Liver (tissue), 9 donors: ENCODE measurements around the gene HHIPL1. TPM values are rescaled to one million over a fixed set of nuclear protein-coding genes. Genes with fewer than 3 reads are reported as not detected.

Experiments used
- DNase-seq: peaks from one replicate; pipeline ENCODE4 v3.0.0-alpha.2; 2017; ENCODE audit warnings: low spot score
- H3K27ac ChIP-seq, 2 donors: one replicate each; pipeline ENCODE4 v1.7.0; 2013; ENCODE audit warnings: inconsistent platforms in 2 of 2, low read length in 2 of 2, control low read depth in 1 of 2, low read depth in 1 of 2, mild to moderate bottlenecking in 1 of 2
- H3K27me3 ChIP-seq, 4 donors: one replicate each; pipeline versions ENCODE4 v1.6.1 to v1.7.0; 2013; ENCODE audit warnings: low read length in 3 of 4, inconsistent platforms in 1 of 4, mild to moderate bottlenecking in 1 of 4, moderate library complexity in 1 of 4; ENCODE audit not compliant: control insufficient read depth in 4 of 4, insufficient read depth in 4 of 4
- H3K36me3 ChIP-seq, 4 donors: one replicate each; pipeline versions ENCODE4 v1.6.1 to v1.7.0; 2013; ENCODE audit warnings: low read length in 3 of 4, mild to moderate bottlenecking in 3 of 4, low read depth in 1 of 4, moderate library complexity in 1 of 4; ENCODE audit not compliant: control insufficient read depth in 4 of 4, insufficient read depth in 3 of 4
- H3K4me1 ChIP-seq, 4 donors: one replicate each; pipeline versions ENCODE4 v1.6.1 to v1.7.0; 2013; ENCODE audit warnings: low read length in 3 of 4, mild to moderate bottlenecking in 3 of 4, moderate library complexity in 1 of 4; ENCODE audit not compliant: control insufficient read depth in 4 of 4, insufficient read depth in 4 of 4
- H3K4me3 ChIP-seq, 3 donors: one replicate each; pipeline versions ENCODE4 v1.6.1 to v1.7.0; 2013; ENCODE audit warnings: low read length in 3 of 3, control low read depth in 1 of 3, low read depth in 1 of 3, mild to moderate bottlenecking in 1 of 3
- H3K9ac ChIP-seq, 2 donors: one replicate each; pipeline ENCODE4 v1.7.0; 2013; ENCODE audit warnings: low read length in 2 of 2, mild to moderate bottlenecking in 2 of 2, moderate library complexity in 2 of 2, control low read depth in 1 of 2, low read depth in 1 of 2
- H3K9me3 ChIP-seq, 4 donors: one replicate each; pipeline versions ENCODE4 v1.6.1 to v1.7.0; 2013; ENCODE audit warnings: low read length in 3 of 4; ENCODE audit not compliant: control insufficient read depth in 4 of 4
- EGR1 ChIP-seq, 2 donors: IDR thresholded peaks; 2 replicates each; pipeline ENCODE4 v1.6.1; 2016 to 2018; ENCODE audit warnings: antibody characterized with exemption in 2 of 2, low read depth in 2 of 2
- FOXA1 ChIP-seq: IDR thresholded peaks from 2 replicates; pipeline ENCODE4 v1.6.1; 2016; ENCODE audit warnings: antibody characterized with exemption
- FOXA2 ChIP-seq: IDR thresholded peaks from 2 replicates; pipeline ENCODE4 v1.6.1; 2016; ENCODE audit warnings: antibody characterized with exemption
- GABPA ChIP-seq, 2 donors: IDR thresholded peaks in 1 of 2; conservative IDR thresholded peaks in 1 of 2; 2 replicates each; pipeline ENCODE4 v1.6.1; 2016; ENCODE audit warnings: antibody characterized with exemption in 2 of 2, mild to moderate bottlenecking in 1 of 2, moderate library complexity in 1 of 2
- HNF4A ChIP-seq, 2 donors: conservative IDR thresholded peaks; 2 replicates each; pipeline ENCODE4 v1.6.1; 2016; ENCODE audit warnings: antibody characterized with exemption in 2 of 2, mild to moderate bottlenecking in 2 of 2
- HNF4G ChIP-seq: IDR thresholded peaks from 2 replicates; pipeline ENCODE4 v1.6.1; 2016; ENCODE audit warnings: antibody characterized with exemption
- JUND ChIP-seq, 2 donors: IDR thresholded peaks; 2 replicates each; pipeline ENCODE4 v1.6.1; 2016; ENCODE audit warnings: antibody characterized with exemption in 2 of 2
- NR2F2 ChIP-seq: IDR thresholded peaks from 2 replicates; pipeline ENCODE4 v1.6.1; 2016; ENCODE audit warnings: antibody characterized with exemption
- RAD21 ChIP-seq, 2 donors: IDR thresholded peaks; 2 replicates each; pipeline ENCODE4 v1.6.1; 2016; ENCODE audit warnings: antibody characterized with exemption in 2 of 2, mild to moderate bottlenecking in 2 of 2
- RXRA ChIP-seq, 2 donors: IDR thresholded peaks; 2 replicates each; pipeline ENCODE4 v1.6.1; 2017 to 2018; ENCODE audit warnings: antibody characterized with exemption in 2 of 2, mild to moderate bottlenecking in 1 of 2
- SP1 ChIP-seq: IDR thresholded peaks from 2 replicates; pipeline ENCODE4 v1.6.1; 2018; ENCODE audit warnings: antibody characterized with exemption, mild to moderate bottlenecking
- TAF1 ChIP-seq: conservative IDR thresholded peaks from 2 replicates; pipeline ENCODE4 v1.6.1; 2016; ENCODE audit warnings: antibody characterized with exemption, mild to moderate bottlenecking
- YY1 ChIP-seq: IDR thresholded peaks from 2 replicates; pipeline ENCODE4 v1.6.1; 2016; ENCODE audit warnings: antibody characterized with exemption, mild to moderate bottlenecking
- WGBS: extraction: QIAGEN DNeasy Blood & Tissue Kit; methylation state at CpG from one replicate; pipeline ENCODE4 v1.1.7; 2013; 5-methylcytosine and 5-hydroxymethylcytosine counted together
- polyA plus RNA-seq, 2 donors: library from polyadenylated mRNA; stranded (reverse) in 1 of 2; unstranded in 1 of 2; fragments of 200-250 nt in 1 of 2; fragments of >200 nt in 1 of 2; fragmentation: Nextera tagmentation in 1 of 2; extraction: Ambion mirVana in 1 of 2; gene quantifications; one replicate each; pipeline versions ENCODE4 v1.2.1 to v1.2.3, GENCODE V29; 2013 to 2015
- total RNA-seq, 2 donors: library from RNA; depleted of rRNA; stranded (reverse); fragments of >200 nt; gene quantifications; one replicate each; pipeline ENCODE4 v1.2.3, GENCODE V29; 2014
- TF ChIP-seq, protein P1 (sequence below): fragments of 150-350 bp; IDR thresholded peaks from 2 replicates; pipeline ENCODE4 v1.5.1; 2017; ENCODE audit warnings: improper control_type of control experiment, low read depth, low read length; ENCODE audit not compliant: missing input control
- TF ChIP-seq, protein P2 (sequence below): IDR thresholded peaks from 2 replicates; pipeline ENCODE4 v1.6.1; 2016; ENCODE audit warnings: antibody characterized with exemption
- TF ChIP-seq, protein P3 (sequence below): IDR thresholded peaks from 2 replicates; pipeline ENCODE4 v1.6.1; 2016; ENCODE audit warnings: antibody characterized with exemption
- TF ChIP-seq, protein P4 (sequence below): IDR thresholded peaks from 2 replicates; pipeline ENCODE4 v1.6.1; 2016; ENCODE audit warnings: antibody characterized with exemption
- TF ChIP-seq, protein P5 (sequence below): IDR thresholded peaks from 2 replicates; pipeline ENCODE4 v1.6.1; 2016; ENCODE audit warnings: antibody characterized with exemption, mild to moderate bottlenecking
- donor health status: healthy.
- donor health status: healthy.
- donor health status: healthy.
- donor health status: healthy.
- donor health status: healthy.

The HHIPL1 gene
- 1 to 10 TPM; 1.0 to 1.7 TPM for total RNA-seq
- polyA plus RNA-seq, result under 1 TPM; 0.96 to 0.99 TPM

DNA sequence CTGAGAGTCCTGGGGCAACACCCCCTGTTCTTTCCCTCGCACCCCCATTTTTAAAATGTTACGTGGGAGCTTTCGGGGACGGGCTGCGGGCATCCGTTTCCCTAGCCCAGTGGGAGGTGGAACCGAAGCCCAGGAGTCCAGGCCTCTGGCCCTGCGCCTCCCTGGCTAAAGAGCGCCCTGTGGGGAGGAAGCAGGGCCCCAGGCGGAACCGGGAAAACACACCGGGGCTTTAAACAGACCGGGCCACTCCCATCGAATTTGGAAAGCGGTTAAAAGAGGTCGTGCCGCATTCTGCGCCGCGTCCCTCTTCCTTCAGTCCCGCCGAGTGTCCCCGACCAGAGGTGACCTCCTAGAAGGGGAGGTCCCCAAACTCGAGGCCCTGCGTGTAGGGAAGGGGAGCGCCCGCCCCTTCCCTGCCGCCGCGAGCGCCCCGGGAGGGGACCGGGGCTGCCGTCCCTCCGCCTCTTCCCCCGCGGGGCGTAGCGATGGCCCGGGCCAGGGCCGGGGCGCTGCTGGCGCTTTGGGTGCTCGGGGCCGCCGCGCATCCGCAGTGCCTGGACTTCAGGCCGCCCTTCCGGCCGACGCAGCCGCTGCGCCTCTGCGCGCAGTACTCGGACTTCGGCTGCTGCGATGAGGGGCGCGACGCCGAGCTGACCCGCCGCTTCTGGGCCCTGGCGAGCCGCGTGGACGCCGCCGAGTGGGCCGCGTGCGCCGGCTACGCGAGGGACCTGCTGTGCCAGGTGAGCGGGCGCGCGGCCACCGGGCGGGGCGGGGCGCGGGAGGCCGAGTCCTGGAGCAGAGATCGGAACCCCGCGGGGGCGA is at the start of gene HHIPL1:
HHIPL1 (plus strand) TSS at position 407 of the 822 bp plus-strand sequence; CDS start at position 486, 79 bp downstream.
- Histone ChIP-seq H3K9me3 (no peaks in the 10 kb centered on the region), H3K27ac (no peak within 1 kb of the TSS), H3K4me3 (peak within 1 kb of the TSS in 2 of 3 donors; percentile 12 to 55), H3K36me3 (no peaks in the 10 kb centered on the region), H3K27me3 (no peaks in the 10 kb centered on the region), H3K9ac (no peak within 1 kb of the TSS), H3K4me1 (peaks cover 2 to 12% (median 7%) of the 10 kb centered on the region in 4 donors)
- no peak for DNase-seq
- TF ChIP-seq JUND (IDR thresholded peaks at IDR 0.05) (no peak), RAD21 (IDR thresholded peaks at IDR 0.05) (no peak), GABPA (IDR thresholded peaks at IDR 0.05 in 1 of 2, conservative IDR thresholded peaks at IDR 0.05 in 1 of 2) (no peak), EGR1 (IDR thresholded peaks at IDR 0.05; ENCODE audit: low read depth in 2 of 2) (no peak), TAF1 (no peak), HNF4G (no peak), HNF4A (conservative IDR thresholded peaks at IDR 0.05) (no peak), SP1 (no peak), YY1 (no peak), FOXA2 (no peak), NR2F2 (no peak), RXRA (IDR thresholded peaks at IDR 0.05) (no peak), FOXA1 (no peak)
- TF ChIP-seq, protein P1, sequence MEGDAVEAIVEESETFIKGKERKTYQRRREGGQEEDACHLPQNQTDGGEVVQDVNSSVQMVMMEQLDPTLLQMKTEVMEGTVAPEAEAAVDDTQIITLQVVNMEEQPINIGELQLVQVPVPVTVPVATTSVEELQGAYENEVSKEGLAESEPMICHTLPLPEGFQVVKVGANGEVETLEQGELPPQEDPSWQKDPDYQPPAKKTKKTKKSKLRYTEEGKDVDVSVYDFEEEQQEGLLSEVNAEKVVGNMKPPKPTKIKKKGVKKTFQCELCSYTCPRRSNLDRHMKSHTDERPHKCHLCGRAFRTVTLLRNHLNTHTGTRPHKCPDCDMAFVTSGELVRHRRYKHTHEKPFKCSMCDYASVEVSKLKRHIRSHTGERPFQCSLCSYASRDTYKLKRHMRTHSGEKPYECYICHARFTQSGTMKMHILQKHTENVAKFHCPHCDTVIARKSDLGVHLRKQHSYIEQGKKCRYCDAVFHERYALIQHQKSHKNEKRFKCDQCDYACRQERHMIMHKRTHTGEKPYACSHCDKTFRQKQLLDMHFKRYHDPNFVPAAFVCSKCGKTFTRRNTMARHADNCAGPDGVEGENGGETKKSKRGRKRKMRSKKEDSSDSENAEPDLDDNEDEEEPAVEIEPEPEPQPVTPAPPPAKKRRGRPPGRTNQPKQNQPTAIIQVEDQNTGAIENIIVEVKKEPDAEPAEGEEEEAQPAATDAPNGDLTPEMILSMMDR, result no peak
- TF ChIP-seq, protein P2, sequence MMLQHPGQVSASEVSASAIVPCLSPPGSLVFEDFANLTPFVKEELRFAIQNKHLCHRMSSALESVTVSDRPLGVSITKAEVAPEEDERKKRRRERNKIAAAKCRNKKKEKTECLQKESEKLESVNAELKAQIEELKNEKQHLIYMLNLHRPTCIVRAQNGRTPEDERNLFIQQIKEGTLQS, result no peak
- TF ChIP-seq, protein P3, sequence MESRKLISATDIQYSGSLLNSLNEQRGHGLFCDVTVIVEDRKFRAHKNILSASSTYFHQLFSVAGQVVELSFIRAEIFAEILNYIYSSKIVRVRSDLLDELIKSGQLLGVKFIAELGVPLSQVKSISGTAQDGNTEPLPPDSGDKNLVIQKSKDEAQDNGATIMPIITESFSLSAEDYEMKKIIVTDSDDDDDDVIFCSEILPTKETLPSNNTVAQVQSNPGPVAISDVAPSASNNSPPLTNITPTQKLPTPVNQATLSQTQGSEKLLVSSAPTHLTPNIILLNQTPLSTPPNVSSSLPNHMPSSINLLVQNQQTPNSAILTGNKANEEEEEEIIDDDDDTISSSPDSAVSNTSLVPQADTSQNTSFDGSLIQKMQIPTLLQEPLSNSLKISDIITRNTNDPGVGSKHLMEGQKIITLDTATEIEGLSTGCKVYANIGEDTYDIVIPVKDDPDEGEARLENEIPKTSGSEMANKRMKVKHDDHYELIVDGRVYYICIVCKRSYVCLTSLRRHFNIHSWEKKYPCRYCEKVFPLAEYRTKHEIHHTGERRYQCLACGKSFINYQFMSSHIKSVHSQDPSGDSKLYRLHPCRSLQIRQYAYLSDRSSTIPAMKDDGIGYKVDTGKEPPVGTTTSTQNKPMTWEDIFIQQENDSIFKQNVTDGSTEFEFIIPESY, result no peak
- TF ChIP-seq, protein P4, sequence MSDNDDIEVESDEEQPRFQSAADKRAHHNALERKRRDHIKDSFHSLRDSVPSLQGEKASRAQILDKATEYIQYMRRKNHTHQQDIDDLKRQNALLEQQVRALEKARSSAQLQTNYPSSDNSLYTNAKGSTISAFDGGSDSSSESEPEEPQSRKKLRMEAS, result no peak
- TF ChIP-seq, protein P5, sequence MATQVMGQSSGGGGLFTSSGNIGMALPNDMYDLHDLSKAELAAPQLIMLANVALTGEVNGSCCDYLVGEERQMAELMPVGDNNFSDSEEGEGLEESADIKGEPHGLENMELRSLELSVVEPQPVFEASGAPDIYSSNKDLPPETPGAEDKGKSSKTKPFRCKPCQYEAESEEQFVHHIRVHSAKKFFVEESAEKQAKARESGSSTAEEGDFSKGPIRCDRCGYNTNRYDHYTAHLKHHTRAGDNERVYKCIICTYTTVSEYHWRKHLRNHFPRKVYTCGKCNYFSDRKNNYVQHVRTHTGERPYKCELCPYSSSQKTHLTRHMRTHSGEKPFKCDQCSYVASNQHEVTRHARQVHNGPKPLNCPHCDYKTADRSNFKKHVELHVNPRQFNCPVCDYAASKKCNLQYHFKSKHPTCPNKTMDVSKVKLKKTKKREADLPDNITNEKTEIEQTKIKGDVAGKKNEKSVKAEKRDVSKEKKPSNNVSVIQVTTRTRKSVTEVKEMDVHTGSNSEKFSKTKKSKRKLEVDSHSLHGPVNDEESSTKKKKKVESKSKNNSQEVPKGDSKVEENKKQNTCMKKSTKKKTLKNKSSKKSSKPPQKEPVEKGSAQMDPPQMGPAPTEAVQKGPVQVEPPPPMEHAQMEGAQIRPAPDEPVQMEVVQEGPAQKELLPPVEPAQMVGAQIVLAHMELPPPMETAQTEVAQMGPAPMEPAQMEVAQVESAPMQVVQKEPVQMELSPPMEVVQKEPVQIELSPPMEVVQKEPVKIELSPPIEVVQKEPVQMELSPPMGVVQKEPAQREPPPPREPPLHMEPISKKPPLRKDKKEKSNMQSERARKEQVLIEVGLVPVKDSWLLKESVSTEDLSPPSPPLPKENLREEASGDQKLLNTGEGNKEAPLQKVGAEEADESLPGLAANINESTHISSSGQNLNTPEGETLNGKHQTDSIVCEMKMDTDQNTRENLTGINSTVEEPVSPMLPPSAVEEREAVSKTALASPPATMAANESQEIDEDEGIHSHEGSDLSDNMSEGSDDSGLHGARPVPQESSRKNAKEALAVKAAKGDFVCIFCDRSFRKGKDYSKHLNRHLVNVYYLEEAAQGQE, result no peak
- WGBS, result 8% methylated on average over 91 of the region's 91 CpGs
